SK-N-SH treated with all-trans-retinoic acid at 6 μM for 48 hours (cell line): Measurements from ENCODE around the gene CHST15.

ENCODE experiments used
- ARNTL ChIP-seq: fragments of 450-650 bp; formaldehyde crosslinking; IDR thresholded peaks from 2 replicates; pipeline ENCODE4 v1.5.0; 2020; ENCODE audit warnings: low read depth, mild to moderate bottlenecking, moderate library complexity, borderline replicate concordance
- ISL1 ChIP-seq: fragments of 250-450 bp; sonication (Bioruptor Pico); IDR thresholded peaks from 2 replicates; pipeline ENCODE4 v2.1.2; 2022; ENCODE audit warnings: mild to moderate bottlenecking, moderate library complexity
- ZFP3 ChIP-seq: fragments of 250-450 bp; sonication (Bioruptor Pico); IDR thresholded peaks from 2 replicates; pipeline ENCODE4 v1.5.0; 2020; ENCODE audit warnings: mild to moderate bottlenecking, moderate library complexity
- ZFP30 ChIP-seq: fragments of 450-650 bp; formaldehyde crosslinking; IDR thresholded peaks from 2 replicates; pipeline ENCODE4 v1.5.0; 2022; ENCODE audit warnings: mild to moderate bottlenecking, moderate library complexity
- ZNF70 ChIP-seq: fragments of 450-650 bp; formaldehyde crosslinking; IDR thresholded peaks from 2 replicates; pipeline ENCODE4 v1.5.0; 2020; ENCODE audit warnings: mild to moderate bottlenecking, moderate library complexity
- ZNF8 ChIP-seq: fragments of 450-650 bp; formaldehyde crosslinking; IDR thresholded peaks from 2 replicates; pipeline ENCODE4 v1.5.0; 2020; ENCODE audit warnings: mild to moderate bottlenecking, moderate library complexity
- TF ChIP-seq, protein P1 (sequence below): fragments of 250-450 bp; sonication (Bioruptor Pico); IDR thresholded peaks from 2 replicates; pipeline ENCODE4 v1.8.0; 2021; ENCODE audit warnings: low read depth, mild to moderate bottlenecking, moderate library complexity, borderline replicate concordance
- TF ChIP-seq, protein P2 (sequence below): fragments of 250-450 bp; sonication (Bioruptor Pico); IDR thresholded peaks from 2 replicates; pipeline ENCODE4 v1.8.0; 2020; ENCODE audit warnings: mild to moderate bottlenecking, moderate library complexity, borderline replicate concordance

DNA sequence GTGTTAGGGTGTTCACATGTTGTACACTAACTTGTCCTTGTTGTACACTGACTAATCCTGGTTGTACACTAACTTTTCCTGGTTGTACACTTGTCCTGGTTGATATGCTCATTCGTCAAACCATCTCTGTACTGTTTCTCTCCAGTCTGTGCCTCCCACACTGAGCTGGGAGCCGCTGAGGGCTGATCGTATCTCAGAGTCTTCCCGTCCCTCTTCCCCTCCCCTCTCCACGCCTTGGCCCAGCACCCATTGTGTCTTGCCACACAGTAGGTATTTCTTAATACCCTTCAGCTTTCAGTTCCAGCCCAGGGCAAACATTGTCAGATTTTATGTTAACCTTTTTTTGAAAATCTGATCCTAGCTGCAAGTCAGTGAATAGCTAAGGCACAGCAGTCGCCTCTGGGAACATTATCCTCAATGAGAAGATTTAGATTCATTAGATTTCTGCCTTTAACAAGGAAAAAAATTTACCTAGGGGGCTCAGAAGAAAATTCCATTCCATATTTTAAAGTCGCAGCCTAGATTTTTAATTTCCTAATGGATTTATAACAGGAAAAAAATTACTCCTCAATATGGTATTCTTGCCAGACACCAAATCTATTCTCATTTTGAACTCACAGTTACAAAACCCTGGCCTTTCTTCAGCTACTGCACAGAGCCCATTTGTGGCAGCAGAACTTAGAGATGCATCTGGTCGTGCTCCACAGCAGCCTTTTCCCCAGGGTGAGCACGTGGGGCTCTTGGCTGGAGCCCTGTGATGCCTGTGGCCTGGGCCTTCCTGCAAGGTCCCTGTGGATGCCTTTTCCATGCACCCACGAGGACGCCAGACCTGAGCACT is 33.0 kb upstream of the CHST15 start:
- no peak for TF ChIP-seq ARNTL (CRISPR knock-in tag)
- TF ChIP-seq, protein P1, sequence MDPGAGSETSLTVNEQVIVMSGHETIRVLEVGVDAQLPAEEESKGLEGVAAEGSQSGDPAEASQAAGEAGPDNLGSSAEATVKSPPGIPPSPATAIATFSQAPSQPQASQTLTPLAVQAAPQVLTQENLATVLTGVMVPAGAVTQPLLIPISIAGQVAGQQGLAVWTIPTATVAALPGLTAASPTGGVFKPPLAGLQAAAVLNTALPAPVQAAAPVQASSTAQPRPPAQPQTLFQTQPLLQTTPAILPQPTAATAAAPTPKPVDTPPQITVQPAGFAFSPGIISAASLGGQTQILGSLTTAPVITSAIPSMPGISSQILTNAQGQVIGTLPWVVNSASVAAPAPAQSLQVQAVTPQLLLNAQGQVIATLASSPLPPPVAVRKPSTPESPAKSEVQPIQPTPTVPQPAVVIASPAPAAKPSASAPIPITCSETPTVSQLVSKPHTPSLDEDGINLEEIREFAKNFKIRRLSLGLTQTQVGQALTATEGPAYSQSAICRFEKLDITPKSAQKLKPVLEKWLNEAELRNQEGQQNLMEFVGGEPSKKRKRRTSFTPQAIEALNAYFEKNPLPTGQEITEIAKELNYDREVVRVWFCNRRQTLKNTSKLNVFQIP (CRISPR knock-in tag), result no peak
- TF ChIP-seq ZNF8 (CRISPR knock-in tag), result no peak
- no peak for TF ChIP-seq ISL1 (CRISPR knock-in tag)
- TF ChIP-seq ZNF70 (CRISPR knock-in tag), result no peak
- no peak for TF ChIP-seq ZFP3
- no peak for TF ChIP-seq ZFP30 (CRISPR knock-in tag)
- TF ChIP-seq, protein P2, sequence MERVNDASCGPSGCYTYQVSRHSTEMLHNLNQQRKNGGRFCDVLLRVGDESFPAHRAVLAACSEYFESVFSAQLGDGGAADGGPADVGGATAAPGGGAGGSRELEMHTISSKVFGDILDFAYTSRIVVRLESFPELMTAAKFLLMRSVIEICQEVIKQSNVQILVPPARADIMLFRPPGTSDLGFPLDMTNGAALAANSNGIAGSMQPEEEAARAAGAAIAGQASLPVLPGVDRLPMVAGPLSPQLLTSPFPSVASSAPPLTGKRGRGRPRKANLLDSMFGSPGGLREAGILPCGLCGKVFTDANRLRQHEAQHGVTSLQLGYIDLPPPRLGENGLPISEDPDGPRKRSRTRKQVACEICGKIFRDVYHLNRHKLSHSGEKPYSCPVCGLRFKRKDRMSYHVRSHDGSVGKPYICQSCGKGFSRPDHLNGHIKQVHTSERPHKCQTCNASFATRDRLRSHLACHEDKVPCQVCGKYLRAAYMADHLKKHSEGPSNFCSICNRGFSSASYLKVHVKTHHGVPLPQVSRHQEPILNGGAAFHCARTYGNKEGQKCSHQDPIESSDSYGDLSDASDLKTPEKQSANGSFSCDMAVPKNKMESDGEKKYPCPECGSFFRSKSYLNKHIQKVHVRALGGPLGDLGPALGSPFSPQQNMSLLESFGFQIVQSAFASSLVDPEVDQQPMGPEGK, result no peak
